GM12878 (cell line): Measurements from ENCODE around the gene LMAN1L. TPM values are rescaled to one million over a fixed set of nuclear protein-coding genes. Genes with fewer than 3 reads are reported as not detected.

Source experiments
- ATAC-seq: fragments of 200-7000 bp; cut with Tn5 transposase; 3 replicates; pipeline ENCODE4 v1.9.1; 2020; ENCODE audit warnings: mild to moderate bottlenecking, moderate library complexity
- BruUV-seq: library from RNA; stranded (reverse); fragments of 400-500 nt; replicated peaks from 2 replicates; lab custom pipeline; 2021; lab: Mats Ljungman, UMichigan
- CTCF ChIA-PET: fragments of 300-600 bp; sonication (Branson Sonifier 250); formaldehyde crosslinking; extraction: SDS; loops from one replicate; lab custom pipeline; 2021; ENCODE audit warnings: inconsistent platforms; lab: Yijun Ruan, JAX
- POLR2A ChIA-PET: fragments of 350-600 bp; formaldehyde crosslinking; extraction: SDS; loops from one replicate; lab custom pipeline; 2021; ENCODE audit warnings: inconsistent platforms; lab: Charles Lee
- RAD21 ChIA-PET: fragments of 300-600 bp; sonication (Branson Sonifier 250); formaldehyde crosslinking; loops from one replicate; lab custom pipeline; 2023; ENCODE audit warnings: antibody characterized with exemption; ENCODE audit not compliant: unreplicated experiment; lab: Charles Lee
- SMC1A ChIA-PET: fragments of 300-600 bp; sonication (Branson Sonifier 250); formaldehyde crosslinking; loops from one replicate; lab custom pipeline; 2023; ENCODE audit not compliant: unreplicated experiment, uncharacterized antibody; lab: Charles Lee
- DNase-seq: peaks from one replicate; pipeline ENCODE4 v3.0.0-alpha.2; 2011; ENCODE audit warnings: low read depth, low spot score
- FAIRE-seq: peaks from 3 replicates; lab custom pipeline; 2011; peaks lifted over from hg19 to GRCh38; lab: Jason Lieb, UNC
- H2AFZ ChIP-seq: 2 replicates; pipeline ENCODE4 v1.6.0; 2011; ENCODE audit warnings: low read depth, low read length, control low read depth; ENCODE audit not compliant: control insufficient read depth
- H3K27ac ChIP-seq: 2 replicates; pipeline ENCODE4 v1.5.1; 2011; ENCODE audit warnings: control low read depth; ENCODE audit not compliant: control insufficient read depth, insufficient read depth
- H3K27me3 ChIP-seq, 2 experiments: replicated peaks in 1 of 2; 2 replicates each; pipeline versions ENCODE4 v1.6.0 to v1.6.1; 2011; ENCODE audit warnings: low read length in 1 of 2; ENCODE audit not compliant: control insufficient read depth in 2 of 2, insufficient read depth in 2 of 2
- H3K36me3 ChIP-seq, 2 experiments: 2 replicates each; pipeline ENCODE4 v1.5.1; 2011; ENCODE audit warnings: low read length in 1 of 2; ENCODE audit not compliant: control insufficient read depth in 2 of 2, insufficient read depth in 2 of 2
- H3K4me1 ChIP-seq: 2 replicates; pipeline ENCODE4 v1.6.1; 2011; ENCODE audit warnings: mild to moderate bottlenecking, low read length, moderate library complexity, mixed read lengths; ENCODE audit not compliant: control insufficient read depth, insufficient read depth
- H3K4me2 ChIP-seq: 2 replicates; pipeline ENCODE4 v1.6.0; 2011; ENCODE audit warnings: control low read depth; ENCODE audit not compliant: control insufficient read depth, insufficient read depth
- H3K4me3 ChIP-seq: fragments of 200-600 bp; sonication (generic); 2 replicates; pipeline ENCODE4 v1.5.1; 2016
- H3K79me2 ChIP-seq: 2 replicates; pipeline ENCODE4 v1.6.0; 2011; ENCODE audit warnings: low read length; ENCODE audit not compliant: control insufficient read depth, insufficient read depth
- H3K9ac ChIP-seq: 2 replicates; pipeline ENCODE4 v1.8.0; 2011; ENCODE audit warnings: low read length, control low read depth, mixed read lengths; ENCODE audit not compliant: control insufficient read depth, insufficient read depth
- H3K9me3 ChIP-seq: replicated peaks from 3 replicates; pipeline ENCODE4 v1.5.1; 2011; ENCODE audit warnings: mild to moderate bottlenecking, low read length; ENCODE audit not compliant: control insufficient read depth, insufficient read depth
- H4K20me1 ChIP-seq: 2 replicates; pipeline ENCODE4 v1.6.0; 2011; ENCODE audit not compliant: control insufficient read depth, insufficient read depth
- EED ChIP-seq: sonication (generic); IDR thresholded peaks from 2 replicates; pipeline ENCODE4 v1.6.1; 2016; ENCODE audit warnings: antibody characterized with exemption, low read depth
- KLF5 ChIP-seq: fragments of 450-650 bp; IDR thresholded peaks from 2 replicates; pipeline ENCODE4 v1.6.1; 2014; ENCODE audit warnings: mild to moderate bottlenecking; ENCODE audit not compliant: partially characterized antibody
- NFXL1 ChIP-seq: fragments of 450-650 bp; IDR thresholded peaks from 2 replicates; pipeline ENCODE4 v1.6.1; 2017; ENCODE audit warnings: antibody characterized with exemption, mild to moderate bottlenecking, borderline replicate concordance
- POLR2A ChIP-seq: IDR thresholded peaks from 2 replicates; pipeline ENCODE4 v1.6.1; 2011; ENCODE audit warnings: low read depth, mild to moderate bottlenecking, low read length
- RELA ChIP-seq: fragments of 450-650 bp; IDR thresholded peaks from 2 replicates; pipeline ENCODE4 v1.8.0; 2014; ENCODE audit warnings: borderline replicate concordance; ENCODE audit not compliant: partially characterized antibody
- TAF1 ChIP-seq: IDR thresholded peaks from 2 replicates; pipeline ENCODE4 v1.6.1; 2011; ENCODE audit warnings: mild to moderate bottlenecking, low read depth, low read length, borderline replicate concordance
- TCF12 ChIP-seq: IDR thresholded peaks from 2 replicates; pipeline ENCODE4 v1.6.1; 2011; ENCODE audit warnings: low read depth, mild to moderate bottlenecking, low read length
- USF1 ChIP-seq: IDR thresholded peaks from 2 replicates; pipeline ENCODE4 v1.6.1; 2011; ENCODE audit warnings: borderline replicate concordance, low read depth, mild to moderate bottlenecking, moderate library complexity, mixed read lengths, low read length; ENCODE audit not compliant: insufficient read depth; ENCODE audit errors: extremely low read length
- WGBS: methylation state at CpG from one replicate; pipeline ENCODE4 v1.1.6; 2016; ENCODE audit warnings: low lambda C conversion rate; ENCODE audit not compliant: insufficient replicate concordance, insufficient coverage; ENCODE audit errors: missing lambda C conversion rate; 5-methylcytosine and 5-hydroxymethylcytosine counted together
- in situ Hi-C: fragments of 300-500 bp; cut with MboI; formaldehyde crosslinking; loops from 9 replicates; pipeline ENCODE4 v1.14.3; 2018; ENCODE audit warnings: mixed read lengths
- intact Hi-C: fragments of 100-400 bp; cut with micrococcal nuclease; formaldehyde crosslinking; loops from one replicate; pipeline ENCODE4 v1.14.2; 2022; ENCODE audit not compliant: unreplicated experiment
- polyA plus RNA-seq, 11 experiments: library from polyadenylated mRNA; depleted of rRNA in 4 of 11; unstranded in 6 of 11; stranded (reverse) in 5 of 11; fragments of >200 nt; fragmentation: Nextera tagmentation in 4 of 11; fragmentation: Illumina TruSeq in 1 of 11; extraction: Ambion mirVana in 4 of 11; extraction: Trizol in 1 of 11; gene quantifications; 1 replicate in 1 of 11; 2 replicates in 10 of 11; pipeline versions ENCODE4 v1.2.1 to v1.2.3, GENCODE V29; 2011 to 2016; ENCODE audit warnings: inconsistent platforms in 2 of 11, missing spikeins in 2 of 11, low read depth in 1 of 11
- total RNA-seq, 4 experiments: library from RNA; depleted of rRNA in 3 of 4; stranded (reverse); fragments of >200 nt in 3 of 4; fragmentation: Illumina TruSeq in 1 of 4; extraction: Trizol in 1 of 4; gene quantifications; 2 replicates each; pipeline versions ENCODE4 v1.2.1 to v1.2.3, GENCODE V29; 2013 to 2021
- TF ChIP-seq, protein P1 (sequence below): IDR thresholded peaks from 2 replicates; pipeline ENCODE4 v1.6.1; 2012; ENCODE audit warnings: low read depth, low read length, improper control_type of control experiment
- TF ChIP-seq, protein P2 (sequence below): fragments of 450-650 bp; IDR thresholded peaks from 2 replicates; pipeline ENCODE4 v1.6.1; 2017; ENCODE audit warnings: antibody characterized with exemption, mild to moderate bottlenecking, moderate library complexity

Gene LMAN1L
- total and polyA plus RNA-seq, 10 of the 15 experiments (the other 5 are each of a cell fraction or from before 2014, with no cell fraction given), result not detected

DNA sequence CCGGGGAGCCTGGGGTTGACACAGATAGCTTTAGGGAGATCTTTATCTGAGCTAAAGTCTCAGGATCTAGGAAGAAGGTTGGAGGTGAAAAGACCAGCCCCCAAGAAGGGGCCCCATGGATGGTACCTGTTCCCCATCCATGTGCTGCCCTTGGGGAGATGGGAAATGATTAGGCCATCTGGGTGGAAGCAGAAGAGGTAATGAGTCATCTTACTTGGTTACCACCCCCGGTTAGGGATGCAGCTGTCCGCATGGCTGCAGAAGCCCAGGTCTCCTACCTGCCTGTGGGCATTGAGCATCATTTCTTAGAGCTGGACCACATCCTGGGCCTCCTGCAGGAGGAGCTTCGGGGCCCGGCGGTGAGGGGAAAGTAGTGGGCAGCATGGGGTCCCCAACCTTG, 10.7 kb downstream of the LMAN1L start:
- WGBS, result 17% methylated on average over 6 of the region's 6 CpGs

More for the DNA sequence above, 10.7 kb downstream of the LMAN1L start:
- intact Hi-C loops (no loop called here), in situ Hi-C loops (no loop called here)
- no peaks in the 10 kb centered on the region for H3K36me3 ChIP-seq
- BruUV-seq, result no TSS peak
- peaks cover 16% of the 10 kb centered on the region for H3K4me1 ChIP-seq
- FAIRE-seq (no peak), DNase-seq (no peak), ATAC-seq (no peak)
- H2AFZ ChIP-seq, result no peak overlapping the region
- H3K4me2 ChIP-seq, result no peak overlapping the region
- H3K9ac ChIP-seq, result no peak overlapping the region
- H4K20me1 ChIP-seq, result no peaks in the 10 kb centered on the region
- ChIA-PET RAD21 (no interaction called here), POLR2A (no interaction called here), SMC1A (interaction anchor here (0.8 to 1.3 kb wide), 2 partner anchors 18 to 54 kb away, joined by 3 read pairs; no protein-coding TSS in a partner anchor), CTCF (interaction anchor here (0.6 to 3.0 kb wide), 4 partner anchors 23 to 77 kb away, joined by 3 to 14 read pairs (median 3); no protein-coding TSS in a partner anchor)
- TF ChIP-seq, protein P1, sequence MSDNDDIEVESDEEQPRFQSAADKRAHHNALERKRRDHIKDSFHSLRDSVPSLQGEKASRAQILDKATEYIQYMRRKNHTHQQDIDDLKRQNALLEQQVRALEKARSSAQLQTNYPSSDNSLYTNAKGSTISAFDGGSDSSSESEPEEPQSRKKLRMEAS, result no peak
- TF ChIP-seq KLF5, result no peak
- TF ChIP-seq TCF12, result no peak
- no peak for TF ChIP-seq RELA
- TF ChIP-seq EED, result no peak
- TF ChIP-seq, protein P2, sequence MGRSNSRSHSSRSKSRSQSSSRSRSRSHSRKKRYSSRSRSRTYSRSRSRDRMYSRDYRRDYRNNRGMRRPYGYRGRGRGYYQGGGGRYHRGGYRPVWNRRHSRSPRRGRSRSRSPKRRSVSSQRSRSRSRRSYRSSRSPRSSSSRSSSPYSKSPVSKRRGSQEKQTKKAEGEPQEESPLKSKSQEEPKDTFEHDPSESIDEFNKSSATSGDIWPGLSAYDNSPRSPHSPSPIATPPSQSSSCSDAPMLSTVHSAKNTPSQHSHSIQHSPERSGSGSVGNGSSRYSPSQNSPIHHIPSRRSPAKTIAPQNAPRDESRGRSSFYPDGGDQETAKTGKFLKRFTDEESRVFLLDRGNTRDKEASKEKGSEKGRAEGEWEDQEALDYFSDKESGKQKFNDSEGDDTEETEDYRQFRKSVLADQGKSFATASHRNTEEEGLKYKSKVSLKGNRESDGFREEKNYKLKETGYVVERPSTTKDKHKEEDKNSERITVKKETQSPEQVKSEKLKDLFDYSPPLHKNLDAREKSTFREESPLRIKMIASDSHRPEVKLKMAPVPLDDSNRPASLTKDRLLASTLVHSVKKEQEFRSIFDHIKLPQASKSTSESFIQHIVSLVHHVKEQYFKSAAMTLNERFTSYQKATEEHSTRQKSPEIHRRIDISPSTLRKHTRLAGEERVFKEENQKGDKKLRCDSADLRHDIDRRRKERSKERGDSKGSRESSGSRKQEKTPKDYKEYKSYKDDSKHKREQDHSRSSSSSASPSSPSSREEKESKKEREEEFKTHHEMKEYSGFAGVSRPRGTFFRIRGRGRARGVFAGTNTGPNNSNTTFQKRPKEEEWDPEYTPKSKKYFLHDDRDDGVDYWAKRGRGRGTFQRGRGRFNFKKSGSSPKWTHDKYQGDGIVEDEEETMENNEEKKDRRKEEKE, result no peak
- TF ChIP-seq POLR2A, result no peak
- no peak for TF ChIP-seq TAF1
- no peak for TF ChIP-seq USF1
- no peak for TF ChIP-seq NFXL1
- no peaks in the 10 kb centered on the region for H3K9me3 ChIP-seq
- H3K27me3 ChIP-seq, result peaks cover 0 to 15% of the 10 kb centered on the region in 2 experiments; a peak in 3 of 4 replicates
- no peak overlapping the region for H3K4me3 ChIP-seq
- H3K27ac ChIP-seq, result no peak overlapping the region
- H3K79me2 ChIP-seq, result no peaks in the 10 kb centered on the region
